GM18873 (cell line): ENCODE data around the gene NUCKS1.

ENCODE experiments used
- ATAC-seq: cut with Tn5 transposase; IDR thresholded peaks from one replicate; pipeline ENCODE4 v1.9.1; 2021; ENCODE audit warnings: mild to moderate bottlenecking, moderate library complexity, moderate number of reproducible peaks; ENCODE audit not compliant: unreplicated experiment, low FRiP score

The NUCKS1 gene

GRCh38 chr1:205672970-205673369, 77.0 kb downstream of the NUCKS1 start:
- ATAC-seq, result no peak

GRCh38 chr1:205672395-205672889, 77.5 kb downstream of the NUCKS1 start:
- no peak for ATAC-seq

GRCh38 chr1:205670611-205671430, 79.2 kb downstream of the NUCKS1 start:
- no peak for ATAC-seq

GRCh38 chr1:205670150-205670446, 79.9 kb downstream of the NUCKS1 start:
- no peak for ATAC-seq

- no peak for ATAC-seq
These were observed 80.4 kb downstream of the NUCKS1 start for GRCh38 chr1:205669341-205670149.

GRCh38 chr1:205668951-205669340, 81.0 kb downstream of the NUCKS1 start:
- no peak for ATAC-seq

GRCh38 chr1:205667909-205668643, 81.9 kb downstream of the NUCKS1 start:
- ATAC-seq, result no peak

- ATAC-seq, result no peak
These were observed 83.4 kb downstream of the NUCKS1 start for GRCh38 chr1:205666372-205667166.

- ATAC-seq, result no peak
These were observed 84.6 kb downstream of the NUCKS1 start for GRCh38 chr1:205665201-205666045.

- no peak for ATAC-seq
These were observed 85.5 kb downstream of the NUCKS1 start for GRCh38 chr1:205664399-205665017.

GRCh38 chr1:205663286-205663936, 86.6 kb downstream of the NUCKS1 start:
- no peak for ATAC-seq
